Neutrophil (primary cell): ENCODE data around the gene PYDC2.

Source experiments
- H3K27ac ChIP-seq: fragments of 200-600 bp; sonication (generic); 2 replicates; pipeline ENCODE4 v1.5.1; 2016; ENCODE audit warnings: mild to moderate bottlenecking, moderate library complexity
- H3K27me3 ChIP-seq: fragments of 200-600 bp; sonication (generic); 2 replicates; pipeline ENCODE4 v1.6.0; 2016; ENCODE audit warnings: mild to moderate bottlenecking
- H3K36me3 ChIP-seq: fragments of 200-600 bp; sonication (generic); 2 replicates; pipeline ENCODE4 v1.5.1; 2017
- H3K4me1 ChIP-seq, 2 experiments: fragments of 200-600 bp in 1 of 2; sonication (generic) in 1 of 2; 1 replicate in 1 of 2; 2 replicates in 1 of 2; pipeline versions ENCODE4 v1.5.1 to v1.6.1; 2013 to 2016; ENCODE audit warnings: low read depth in 1 of 2, low read length in 1 of 2, mild to moderate bottlenecking in 1 of 2, moderate library complexity in 1 of 2; ENCODE audit not compliant: control insufficient read depth in 1 of 2, insufficient read depth in 1 of 2
- H3K4me3 ChIP-seq, 2 experiments: fragments of 200-600 bp in 1 of 2; sonication (generic) in 1 of 2; 1 replicate in 1 of 2; 2 replicates in 1 of 2; pipeline ENCODE4 v1.5.1; 2013 to 2016; ENCODE audit warnings: low read depth in 1 of 2, low read length in 1 of 2, mild to moderate bottlenecking in 1 of 2, moderate library complexity in 1 of 2
- H3K9me3 ChIP-seq: fragments of 200-600 bp; sonication (generic); 2 replicates; pipeline ENCODE4 v1.5.1; 2016
- TF ChIP-seq, protein P1 (sequence below): fragments of 200-600 bp; sonication (generic); IDR thresholded peaks from 2 replicates; pipeline ENCODE4 v1.5.1; 2016; ENCODE audit warnings: antibody characterized with exemption

Gene PYDC2

GRCh38 chr3:191440532-191440931 is 20.4 kb upstream of the PYDC2 start:
- Histone ChIP-seq H3K4me3 (no peak overlapping the region), H3K9me3 (no peaks in the 10 kb centered on the region), H3K36me3 (no peaks in the 10 kb centered on the region), H3K4me1 (no peaks in the 10 kb centered on the region), H3K27ac (no peak overlapping the region), H3K27me3 (no peaks in the 10 kb centered on the region)
- TF ChIP-seq, protein P1, sequence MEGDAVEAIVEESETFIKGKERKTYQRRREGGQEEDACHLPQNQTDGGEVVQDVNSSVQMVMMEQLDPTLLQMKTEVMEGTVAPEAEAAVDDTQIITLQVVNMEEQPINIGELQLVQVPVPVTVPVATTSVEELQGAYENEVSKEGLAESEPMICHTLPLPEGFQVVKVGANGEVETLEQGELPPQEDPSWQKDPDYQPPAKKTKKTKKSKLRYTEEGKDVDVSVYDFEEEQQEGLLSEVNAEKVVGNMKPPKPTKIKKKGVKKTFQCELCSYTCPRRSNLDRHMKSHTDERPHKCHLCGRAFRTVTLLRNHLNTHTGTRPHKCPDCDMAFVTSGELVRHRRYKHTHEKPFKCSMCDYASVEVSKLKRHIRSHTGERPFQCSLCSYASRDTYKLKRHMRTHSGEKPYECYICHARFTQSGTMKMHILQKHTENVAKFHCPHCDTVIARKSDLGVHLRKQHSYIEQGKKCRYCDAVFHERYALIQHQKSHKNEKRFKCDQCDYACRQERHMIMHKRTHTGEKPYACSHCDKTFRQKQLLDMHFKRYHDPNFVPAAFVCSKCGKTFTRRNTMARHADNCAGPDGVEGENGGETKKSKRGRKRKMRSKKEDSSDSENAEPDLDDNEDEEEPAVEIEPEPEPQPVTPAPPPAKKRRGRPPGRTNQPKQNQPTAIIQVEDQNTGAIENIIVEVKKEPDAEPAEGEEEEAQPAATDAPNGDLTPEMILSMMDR = no peak

DNA sequence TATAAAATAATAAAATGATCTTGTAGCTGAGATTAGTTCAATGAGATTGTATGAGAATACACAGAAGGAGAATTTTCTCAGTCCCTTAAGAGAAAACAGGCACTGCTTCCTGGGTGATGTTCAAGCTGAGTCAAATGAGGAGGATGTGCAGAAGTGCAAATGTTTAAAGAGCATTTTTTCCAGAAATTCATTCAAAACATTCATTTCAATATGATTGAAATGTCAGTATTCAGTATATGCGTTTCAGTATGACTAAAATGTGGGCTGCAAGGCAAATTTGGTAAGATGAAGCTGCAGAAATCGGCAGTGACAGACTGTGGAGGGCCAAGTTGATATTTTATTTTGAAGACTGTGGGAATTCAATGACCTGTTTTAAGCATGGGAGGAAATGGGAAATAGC is 19.3 kb upstream of the PYDC2 start:
- H3K27ac ChIP-seq = no peak overlapping the region
- no peaks in the 10 kb centered on the region for H3K27me3 ChIP-seq
- H3K36me3 ChIP-seq = no peaks in the 10 kb centered on the region
- H3K4me1 ChIP-seq = no peaks in the 10 kb centered on the region
- TF ChIP-seq, protein P1 = no peak
- H3K4me3 ChIP-seq = no peak overlapping the region
- H3K9me3 ChIP-seq = no peaks in the 10 kb centered on the region

DNA sequence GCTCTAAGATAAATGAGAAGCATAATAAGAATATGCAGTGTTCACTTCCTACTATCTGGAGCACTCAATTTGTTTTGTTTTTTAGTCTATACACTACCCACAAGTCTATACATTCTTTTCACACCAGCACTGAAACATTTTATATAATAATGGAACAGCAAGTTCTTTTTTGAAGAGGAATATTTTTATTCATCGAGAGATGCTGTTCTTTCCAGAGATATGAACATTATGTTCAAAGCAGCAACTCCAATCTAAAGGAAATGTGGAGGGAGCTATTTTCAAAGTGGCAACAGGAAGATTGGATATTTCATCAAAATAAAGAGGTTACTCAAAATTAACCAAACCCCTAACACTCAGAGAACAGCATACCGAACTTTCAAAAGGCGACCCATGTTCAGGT is 16.4 kb upstream of the PYDC2 start:
- H3K27me3 ChIP-seq = no peaks in the 10 kb centered on the region
- H3K27ac ChIP-seq = no peak overlapping the region
- no peaks in the 10 kb centered on the region for H3K9me3 ChIP-seq
- no peaks in the 10 kb centered on the region for H3K4me1 ChIP-seq
- H3K4me3 ChIP-seq = no peak overlapping the region
- TF ChIP-seq, protein P1 = no peak
- H3K36me3 ChIP-seq = no peaks in the 10 kb centered on the region

GRCh38 chr3:191449256-191449655 is 11.7 kb upstream of the PYDC2 start:
- Histone ChIP-seq H3K27me3 (no peaks in the 10 kb centered on the region), H3K4me1 (no peaks in the 10 kb centered on the region), H3K27ac (no peak overlapping the region), H3K4me3 (no peak overlapping the region), H3K36me3 (no peaks in the 10 kb centered on the region), H3K9me3 (no peaks in the 10 kb centered on the region)
- TF ChIP-seq, protein P1 = no peak

- H3K4me1 ChIP-seq = no peaks in the 10 kb centered on the region
- no peak overlapping the region for H3K27ac ChIP-seq
- no peak overlapping the region for H3K4me3 ChIP-seq
- H3K9me3 ChIP-seq = no peaks in the 10 kb centered on the region
- TF ChIP-seq, protein P1 = no peak
- H3K36me3 ChIP-seq = no peaks in the 10 kb centered on the region
- H3K27me3 ChIP-seq = no peaks in the 10 kb centered on the region
Observed at GRCh38 chr3:191455257-191455952, 5.6 kb upstream of the PYDC2 start.
